Measurements from ENCODE around the gene TNS1. TPM values are rescaled to one million over a fixed set of nuclear protein-coding genes. Genes with fewer than 3 reads are reported as not detected.

Gene TNS1
- polyA plus RNA-seq, 1 donor from 2014 or later = not detected

GRCh38 chr2:217805668-217806481 lies 196.9 kb downstream of the TNS1 start:
- H3K9me3 Mint-ChIP-seq = peaks cover 0 to 2% (median 0%) of the 10 kb centered on the region in 3 donors
- peaks cover 2% of the 10 kb centered on the region for H3K36me3 Mint-ChIP-seq
- H3K4me3 Mint-ChIP-seq = no peak overlapping the region
- H3K4me1 Mint-ChIP-seq = peaks cover 0 to 3% (median 2%) of the 10 kb centered on the region in 3 donors
- H3K27ac Mint-ChIP-seq = no peak overlapping the region
- peaks cover 3% of the 10 kb centered on the region for H3K27me3 Mint-ChIP-seq

- Mint-ChIP-seq H3K4me1 (peaks cover 0 to 3% (median 2%) of the 10 kb centered on the region in 3 donors), H3K4me3 (no peak overlapping the region), H3K27me3 (peaks cover 3% of the 10 kb centered on the region), H3K27ac (no peak overlapping the region), H3K9me3 (peaks cover 0 to 2% (median 0%) of the 10 kb centered on the region in 3 donors), H3K36me3 (peaks cover 3% of the 10 kb centered on the region)
Measured at GRCh38 chr2:217804791-217805667, 197.8 kb downstream of the TNS1 start.

- H3K27ac Mint-ChIP-seq = no peak overlapping the region
- no peaks in the 10 kb centered on the region for H3K9me3 Mint-ChIP-seq
- H3K36me3 Mint-ChIP-seq = peaks cover 3% of the 10 kb centered on the region
- no peak overlapping the region for H3K4me3 Mint-ChIP-seq
- peaks cover 0 to 6% (median 2%) of the 10 kb centered on the region in 3 donors for H3K4me1 Mint-ChIP-seq
- H3K27me3 Mint-ChIP-seq = peaks cover 3% of the 10 kb centered on the region
Measured at GRCh38 chr2:217804338-217804737, 198.5 kb downstream of the TNS1 start.

GRCh38 chr2:217803653-217803960 lies 199.2 kb downstream of the TNS1 start:
- Mint-ChIP-seq H3K9me3 (no peaks in the 10 kb centered on the region), H3K27ac (no peak overlapping the region), H3K4me1 (peaks cover 6 to 11% (median 6%) of the 10 kb centered on the region in 3 donors), H3K36me3 (peaks cover 3% of the 10 kb centered on the region), H3K27me3 (peaks cover 3% of the 10 kb centered on the region), H3K4me3 (no peak overlapping the region)

- Mint-ChIP-seq H3K27ac (no peak overlapping the region), H3K27me3 (peaks cover 3% of the 10 kb centered on the region), H3K36me3 (peaks cover 3% of the 10 kb centered on the region), H3K4me3 (no peak overlapping the region), H3K9me3 (no peaks in the 10 kb centered on the region), H3K4me1 (peaks cover 6 to 11% (median 6%) of the 10 kb centered on the region in 3 donors)
Measured at GRCh38 chr2:217802876-217803652, 199.7 kb downstream of the TNS1 start.

GRCh38 chr2:217802266-217802665 lies 200.5 kb downstream of the TNS1 start:
- Mint-ChIP-seq H3K4me3 (no peak overlapping the region), H3K9me3 (no peaks in the 10 kb centered on the region), H3K27ac (peak overlapping the region in 1 of 3 donors; percentile 41), H3K27me3 (peaks cover 3% of the 10 kb centered on the region), H3K36me3 (peaks cover 3% of the 10 kb centered on the region), H3K4me1 (peaks cover 6 to 17% (median 12%) of the 10 kb centered on the region in 3 donors)

GRCh38 chr2:217801711-217802110 lies 201.1 kb downstream of the TNS1 start:
- Mint-ChIP-seq H3K9me3 (no peaks in the 10 kb centered on the region), H3K27me3 (peaks cover under 1% of the 10 kb centered on the region), H3K36me3 (peaks cover 3% of the 10 kb centered on the region), H3K4me3 (no peak overlapping the region), H3K27ac (no peak overlapping the region), H3K4me1 (peaks cover 6 to 15% (median 15%) of the 10 kb centered on the region in 3 donors)

GRCh38 chr2:217801115-217801531 lies 201.7 kb downstream of the TNS1 start:
- H3K27me3 Mint-ChIP-seq = no peaks in the 10 kb centered on the region
- H3K9me3 Mint-ChIP-seq = no peaks in the 10 kb centered on the region
- no peak overlapping the region for H3K27ac Mint-ChIP-seq
- H3K36me3 Mint-ChIP-seq = peaks cover 3% of the 10 kb centered on the region
- H3K4me3 Mint-ChIP-seq = no peak overlapping the region
- peaks cover 6 to 15% (median 13%) of the 10 kb centered on the region in 3 donors for H3K4me1 Mint-ChIP-seq

- Mint-ChIP-seq H3K4me3 (peak overlapping the region in 1 of 4 donors; percentile 33), H3K9me3 (no peaks in the 10 kb centered on the region), H3K36me3 (peaks cover 3% of the 10 kb centered on the region), H3K27ac (no peak overlapping the region), H3K4me1 (peaks cover 6 to 15% (median 13%) of the 10 kb centered on the region in 3 donors), H3K27me3 (no peaks in the 10 kb centered on the region)
Measured at GRCh38 chr2:217800433-217801114, 202.2 kb downstream of the TNS1 start.

GRCh38 chr2:217799563-217800432 lies 203.0 kb downstream of the TNS1 start:
- Mint-ChIP-seq H3K27ac (no peak overlapping the region), H3K36me3 (peaks cover 3% of the 10 kb centered on the region), H3K4me3 (no peak overlapping the region), H3K9me3 (no peaks in the 10 kb centered on the region), H3K27me3 (no peaks in the 10 kb centered on the region), H3K4me1 (peaks cover 6 to 15% (median 13%) of the 10 kb centered on the region in 3 donors)

GRCh38 chr2:217798743-217799562 lies 203.8 kb downstream of the TNS1 start:
- H3K4me3 Mint-ChIP-seq = peak overlapping the region in 1 of 4 donors; percentile 61
- H3K27me3 Mint-ChIP-seq = no peaks in the 10 kb centered on the region
- H3K36me3 Mint-ChIP-seq = peaks cover 3% of the 10 kb centered on the region
- no peaks in the 10 kb centered on the region for H3K9me3 Mint-ChIP-seq
- H3K27ac Mint-ChIP-seq = peak overlapping the region in 1 of 3 donors; percentile 64
- peaks cover 6 to 15% (median 13%) of the 10 kb centered on the region in 3 donors for H3K4me1 Mint-ChIP-seq

GRCh38 chr2:217798191-217798590 lies 204.6 kb downstream of the TNS1 start:
- H3K9me3 Mint-ChIP-seq = no peaks in the 10 kb centered on the region
- H3K36me3 Mint-ChIP-seq = peaks cover 3% of the 10 kb centered on the region
- peaks cover 8 to 15% (median 13%) of the 10 kb centered on the region in 3 donors for H3K4me1 Mint-ChIP-seq
- no peak overlapping the region for H3K4me3 Mint-ChIP-seq
- H3K27ac Mint-ChIP-seq = no peak overlapping the region
- H3K27me3 Mint-ChIP-seq = no peaks in the 10 kb centered on the region

GRCh38 chr2:217797661-217798069 lies 205.1 kb downstream of the TNS1 start:
- H3K27me3 Mint-ChIP-seq = no peaks in the 10 kb centered on the region
- peaks cover 9 to 15% (median 13%) of the 10 kb centered on the region in 3 donors for H3K4me1 Mint-ChIP-seq
- peaks cover 3% of the 10 kb centered on the region for H3K36me3 Mint-ChIP-seq
- H3K27ac Mint-ChIP-seq = no peak overlapping the region
- H3K9me3 Mint-ChIP-seq = no peaks in the 10 kb centered on the region
- no peak overlapping the region for H3K4me3 Mint-ChIP-seq
